ENCODE measurements around the gene ZNF211. TPM values are rescaled to one million over a fixed set of nuclear protein-coding genes. Genes with fewer than 3 reads are reported as not detected.

The ZNF211 gene
- total and polyA plus RNA-seq, 10 of the 15 experiments (the other 5 are each of a cell fraction or from before 2014, with no cell fraction given): 2.1 to 20.6 (median 9.3) TPM

DNA sequence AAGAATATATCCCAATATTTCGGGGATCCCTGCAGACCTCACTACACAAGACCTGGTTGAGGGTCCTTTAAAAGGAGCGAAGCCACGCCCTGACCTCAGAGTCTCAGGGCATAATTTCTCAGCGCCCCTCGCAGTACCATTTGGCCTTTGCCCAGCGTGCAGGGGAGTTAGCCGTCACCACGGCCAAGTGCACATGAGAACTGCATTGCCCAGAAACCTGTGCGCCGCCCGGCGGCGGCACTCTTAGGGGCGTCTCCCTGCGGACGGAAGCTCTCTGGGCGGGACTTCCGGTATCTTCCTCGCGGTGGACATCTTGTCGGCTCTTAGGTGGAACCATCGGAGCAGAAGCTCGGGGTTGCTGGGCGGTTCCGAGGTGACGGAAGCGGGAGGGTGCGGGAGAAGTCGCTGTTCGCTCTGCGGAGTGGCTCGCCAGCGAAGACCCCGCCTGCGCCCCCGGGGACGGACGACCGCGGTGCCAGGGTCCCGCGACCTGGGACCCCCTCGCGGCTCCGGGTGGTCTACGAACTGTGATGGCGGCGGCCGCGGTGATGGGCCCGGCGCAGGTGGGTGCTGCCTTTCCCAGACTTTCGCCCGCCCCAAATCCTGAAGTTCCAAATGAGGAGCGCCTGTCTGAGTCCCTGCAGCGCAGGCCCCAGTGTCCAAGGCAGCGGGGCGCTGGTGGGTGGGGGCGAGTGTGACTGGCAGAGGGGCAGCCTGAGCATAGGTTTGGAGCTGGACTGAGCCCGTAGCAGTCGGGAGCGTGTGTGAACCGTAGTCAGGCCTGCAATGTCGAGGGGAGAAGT, 18.8 kb upstream of the ZNF211 start, which contains the start of gene ZNF134 (continued):
- TF ChIP-seq EP300 (IDR thresholded peaks at IDR 0.05; ENCODE audit: borderline replicate concordance in 1 of 2, control insufficient read depth in 1 of 2, low read depth in 2 of 2, low read length in 2 of 2) (no peak), CHD4 (IDR thresholded peaks at IDR 0.05) (no peak), RCOR1 (conservative IDR thresholded peaks at IDR 0.05; ENCODE audit: low read depth, low read length) (no peak), TARDBP (IDR thresholded peaks at IDR 0.05; ENCODE audit: borderline replicate concordance) (no peak), YY1 (IDR thresholded peaks at IDR 0.05; ENCODE audit: low read depth, low read length) (peak; percentile 94), CHD2 (IDR thresholded peaks at IDR 0.05; ENCODE audit: borderline replicate concordance, low read depth, low read length) (peak; percentile 52; the same call in 1 of the 2 replicates), HDAC2 (IDR thresholded peaks at IDR 0.05) (no peak)
- TF ChIP-seq, protein P1, sequence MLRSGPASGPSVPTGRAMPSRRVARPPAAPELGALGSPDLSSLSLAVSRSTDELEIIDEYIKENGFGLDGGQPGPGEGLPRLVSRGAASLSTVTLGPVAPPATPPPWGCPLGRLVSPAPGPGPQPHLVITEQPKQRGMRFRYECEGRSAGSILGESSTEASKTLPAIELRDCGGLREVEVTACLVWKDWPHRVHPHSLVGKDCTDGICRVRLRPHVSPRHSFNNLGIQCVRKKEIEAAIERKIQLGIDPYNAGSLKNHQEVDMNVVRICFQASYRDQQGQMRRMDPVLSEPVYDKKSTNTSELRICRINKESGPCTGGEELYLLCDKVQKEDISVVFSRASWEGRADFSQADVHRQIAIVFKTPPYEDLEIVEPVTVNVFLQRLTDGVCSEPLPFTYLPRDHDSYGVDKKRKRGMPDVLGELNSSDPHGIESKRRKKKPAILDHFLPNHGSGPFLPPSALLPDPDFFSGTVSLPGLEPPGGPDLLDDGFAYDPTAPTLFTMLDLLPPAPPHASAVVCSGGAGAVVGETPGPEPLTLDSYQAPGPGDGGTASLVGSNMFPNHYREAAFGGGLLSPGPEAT (IDR thresholded peaks at IDR 0.05; ENCODE audit: low read depth): no peak

DNA sequence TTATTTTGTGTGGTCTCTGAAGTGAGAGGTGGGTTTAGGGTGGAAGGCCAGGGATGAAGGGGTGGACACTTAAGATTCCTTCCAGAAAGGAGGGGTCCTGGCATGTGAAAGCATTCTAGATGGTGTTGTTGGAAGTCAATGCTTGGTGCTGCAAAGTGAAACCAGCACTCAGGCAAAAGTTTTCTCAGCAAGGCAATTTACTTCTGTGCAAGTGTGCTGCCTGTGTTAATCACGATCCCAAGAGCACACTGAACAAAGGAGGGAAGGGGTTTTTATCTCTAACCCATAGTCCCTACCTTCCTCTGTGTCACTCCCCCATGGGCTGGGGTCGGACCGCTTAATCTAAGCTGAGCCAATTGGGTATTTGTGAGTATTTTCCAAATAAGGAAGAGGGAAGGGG, 17.6 kb upstream of the ZNF211 start:
- Histone ChIP-seq H3K27ac (ENCODE audit: control insufficient read depth, insufficient read depth) (no peak overlapping the region), H3K36me3 (ENCODE audit: control insufficient read depth in 2 of 2, insufficient read depth in 2 of 2, low read length in 1 of 2) (peaks cover 6 to 23% of the 10 kb centered on the region in 2 experiments), H3K9me3 (replicated peaks; ENCODE audit: control insufficient read depth, insufficient read depth, low read length) (peaks cover 60% of the 10 kb centered on the region), H4K20me1 (ENCODE audit: control insufficient read depth, insufficient read depth) (no peaks in the 10 kb centered on the region), H3K4me3 (peak overlapping the region; percentile 88; the same call in 1 of the 2 replicates), H3K4me1 (ENCODE audit: control insufficient read depth, insufficient read depth, low read length) (no peaks in the 10 kb centered on the region), H3K27me3 (replicated peaks in 1 of 2; ENCODE audit: control insufficient read depth in 2 of 2, insufficient read depth in 2 of 2, low read length in 1 of 2) (no peaks in the 10 kb centered on the region), H3K4me2 (ENCODE audit: control insufficient read depth, insufficient read depth) (peak overlapping the region; percentile 79; the same call in 1 of the 2 replicates), H2AFZ (ENCODE audit: control insufficient read depth, low read depth, low read length) (no peak overlapping the region), H3K79me2 (ENCODE audit: control insufficient read depth, insufficient read depth, low read length) (peaks cover 14% of the 10 kb centered on the region), H3K9ac (ENCODE audit: control insufficient read depth, insufficient read depth, low read length) (no peak overlapping the region)
- ChIA-PET POLR2A (no interaction called here), RAD21 (ENCODE audit: unreplicated experiment) (no interaction called here), CTCF (no interaction called here), SMC1A (ENCODE audit: uncharacterized antibody, unreplicated experiment) (no interaction called here)
- TF ChIP-seq TAF1 (IDR thresholded peaks at IDR 0.05; ENCODE audit: borderline replicate concordance, low read depth, low read length) (no peak), CBX5 (IDR thresholded peaks at IDR 0.05; ENCODE audit: low read depth) (peak; percentile 98), KLF5 (IDR thresholded peaks at IDR 0.05; ENCODE audit: partially characterized antibody) (peak; percentile 94)
- ATAC-seq: no peak
- in situ Hi-C loops (cut with MboI) (no loop called here), intact Hi-C loops (cut with micrococcal nuclease; ENCODE audit: unreplicated experiment) (no loop called here)
- FAIRE-seq: no peak
- DNase-seq (ENCODE audit: low read depth, low spot score): no peak
- 93% methylated on average over 3 of the region's 3 CpGs for WGBS (ENCODE audit: insufficient coverage, insufficient replicate concordance, low lambda C conversion rate, missing lambda C conversion rate)
- BruUV-seq (replicated peaks): no TSS peak
